DND-41 (cell line): ENCODE measurements around the gene METTL27.

Experiments used
- ATAC-seq: fragments of 200-7000 bp; cut with Tn5 transposase; 3 replicates; pipeline ENCODE4 v1.9.1; 2021; ENCODE audit warnings: low read depth; ENCODE audit not compliant: insufficient read depth
- DNase-seq: peaks from one replicate; pipeline ENCODE4 v3.0.0-alpha.2; 2020
- H2AFZ ChIP-seq: 2 replicates; pipeline ENCODE4 v1.6.0; 2012; ENCODE audit warnings: low read depth, low read length
- H3K27ac ChIP-seq: 2 replicates; pipeline ENCODE4 v1.5.1; 2012; ENCODE audit warnings: low read length, inconsistent platforms
- H3K27me3 ChIP-seq: fragments of 200-600 bp; sonication (generic); 2 replicates; pipeline ENCODE4 v1.6.0; 2012; ENCODE audit warnings: low read length, mild to moderate bottlenecking, inconsistent platforms; ENCODE audit not compliant: insufficient read depth, poor library complexity
- H3K36me3 ChIP-seq: 2 replicates; pipeline ENCODE4 v1.5.1; 2012; ENCODE audit warnings: low read length, inconsistent platforms; ENCODE audit not compliant: insufficient read depth
- H3K4me1 ChIP-seq: 2 replicates; pipeline ENCODE4 v1.5.1; 2012; ENCODE audit warnings: mild to moderate bottlenecking, low read length; ENCODE audit not compliant: insufficient read depth
- H3K4me2 ChIP-seq: 2 replicates; pipeline ENCODE4 v1.6.0; 2012; ENCODE audit warnings: mild to moderate bottlenecking, moderate library complexity, low read length, inconsistent platforms; ENCODE audit not compliant: insufficient read depth
- H3K4me3 ChIP-seq, 2 experiments: fragments of 200-600 bp in 1 of 2; shearing (Covaris generic) in 1 of 2; 2 replicates each; pipeline ENCODE4 v1.5.1; 2012 to 2016; ENCODE audit warnings: inconsistent platforms in 2 of 2, low read length in 2 of 2, mild to moderate bottlenecking in 2 of 2, low read depth in 1 of 2, moderate library complexity in 1 of 2
- H3K79me2 ChIP-seq: 2 replicates; pipeline ENCODE4 v1.6.0; 2012; ENCODE audit warnings: low read length, inconsistent platforms; ENCODE audit not compliant: insufficient read depth
- H3K9ac ChIP-seq: 2 replicates; pipeline ENCODE4 v1.6.0; 2012; ENCODE audit warnings: low read depth, mild to moderate bottlenecking, inconsistent platforms, low read length, moderate library complexity
- H3K9me3 ChIP-seq: 2 replicates; pipeline ENCODE4 v1.5.1; 2012; ENCODE audit warnings: low read length, moderate library complexity, mild to moderate bottlenecking, inconsistent platforms; ENCODE audit not compliant: insufficient read depth, severe bottlenecking
- H4K20me1 ChIP-seq: 2 replicates; pipeline ENCODE4 v1.6.0; 2012; ENCODE audit warnings: low read length; ENCODE audit not compliant: insufficient read depth
- CTCF ChIP-seq: IDR thresholded peaks from 2 replicates; pipeline ENCODE4 v1.5.1; 2012; ENCODE audit warnings: borderline replicate concordance, low read length, moderate library complexity, mild to moderate bottlenecking; ENCODE audit not compliant: poor library complexity, severe bottlenecking; ENCODE audit errors: extremely low read depth
- EZH2 ChIP-seq: IDR thresholded peaks from 3 replicates; pipeline ENCODE4 v1.6.1; 2012; ENCODE audit warnings: borderline replicate concordance, low read depth, mild to moderate bottlenecking, moderate library complexity, low read length, inconsistent platforms; ENCODE audit not compliant: severe bottlenecking

METTL27 gene

DNA sequence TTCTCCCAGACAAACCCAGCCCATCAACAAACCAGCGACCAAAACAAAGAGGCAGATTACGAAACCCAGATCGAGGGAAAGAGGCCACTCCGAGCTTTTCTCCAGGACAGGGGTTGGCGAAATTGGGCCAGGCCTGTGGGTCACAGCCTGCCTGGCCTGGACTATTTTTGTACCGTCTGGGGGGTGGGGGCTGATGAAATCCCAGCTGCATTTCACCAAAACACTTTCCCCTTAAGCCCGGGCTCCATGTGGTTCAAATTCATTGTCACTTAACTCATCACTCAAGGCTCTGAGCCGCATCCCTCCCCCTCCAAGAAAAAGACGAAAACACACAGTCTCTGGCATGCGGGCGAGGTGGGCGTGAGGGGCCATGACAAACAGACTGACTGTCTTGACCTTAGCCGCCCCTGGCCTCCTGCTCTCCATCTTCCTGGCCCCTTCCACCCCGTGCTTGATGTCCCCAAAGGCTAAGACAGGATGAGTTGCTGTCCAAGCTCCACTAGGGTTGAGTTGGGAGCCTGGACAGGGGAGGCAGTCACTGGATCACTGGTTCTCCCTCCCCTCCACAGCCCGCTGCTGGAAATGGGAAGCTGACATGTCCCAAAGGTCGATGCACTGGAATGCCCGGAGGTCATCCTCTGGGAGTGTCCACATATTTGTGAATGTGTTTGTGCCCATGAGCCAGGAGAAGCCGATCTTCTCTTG is 37.8 kb upstream of the METTL27 start:
- no peak overlapping the region for H3K4me3 ChIP-seq
- TF ChIP-seq EZH2: no peak
- no peak for TF ChIP-seq CTCF
- no peak overlapping the region for H3K27ac ChIP-seq
- H3K9me3 ChIP-seq: no peaks in the 10 kb centered on the region
- no peak overlapping the region for H3K4me2 ChIP-seq
- H3K9ac ChIP-seq: no peak overlapping the region
- no peak for DNase-seq
- H3K79me2 ChIP-seq: no peaks in the 10 kb centered on the region
- ATAC-seq: no peak
- H2AFZ ChIP-seq: no peak overlapping the region
- H3K27me3 ChIP-seq: no peaks in the 10 kb centered on the region
- no peaks in the 10 kb centered on the region for H4K20me1 ChIP-seq
- no peaks in the 10 kb centered on the region for H3K4me1 ChIP-seq
- H3K36me3 ChIP-seq: no peaks in the 10 kb centered on the region

DNA sequence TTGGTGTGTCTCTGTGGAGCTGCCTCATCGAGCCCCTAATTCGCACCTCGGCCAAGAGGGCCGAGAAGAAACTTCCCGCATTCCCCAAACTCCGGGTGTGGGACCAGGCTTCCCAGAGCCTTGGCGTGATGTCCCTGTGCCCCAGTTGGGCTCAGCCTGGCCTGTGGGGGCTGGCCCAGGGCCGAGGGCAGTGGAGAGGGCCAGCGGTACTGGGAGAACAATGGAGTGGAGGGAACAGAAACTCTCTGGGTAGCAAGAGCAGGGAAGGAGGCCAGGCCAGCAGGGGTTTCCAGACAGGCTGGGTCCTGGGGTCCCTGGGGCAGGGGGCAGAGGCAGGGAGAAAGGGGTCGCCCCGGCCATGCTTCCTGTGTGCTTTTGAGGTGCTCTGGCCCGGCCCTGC is 34.7 kb upstream of the METTL27 start:
- Histone ChIP-seq H3K4me3 (no peak overlapping the region), H3K27ac (no peak overlapping the region), H3K36me3 (no peaks in the 10 kb centered on the region), H3K9ac (no peak overlapping the region), H4K20me1 (no peaks in the 10 kb centered on the region), H3K9me3 (no peaks in the 10 kb centered on the region), H3K79me2 (no peaks in the 10 kb centered on the region), H3K27me3 (peaks cover 2% of the 10 kb centered on the region), H3K4me2 (no peak overlapping the region), H3K4me1 (no peaks in the 10 kb centered on the region), H2AFZ (no peak overlapping the region)
- DNase-seq (no peak), ATAC-seq (no peak)
- no peak for TF ChIP-seq EZH2
- TF ChIP-seq CTCF: no peak

DNA sequence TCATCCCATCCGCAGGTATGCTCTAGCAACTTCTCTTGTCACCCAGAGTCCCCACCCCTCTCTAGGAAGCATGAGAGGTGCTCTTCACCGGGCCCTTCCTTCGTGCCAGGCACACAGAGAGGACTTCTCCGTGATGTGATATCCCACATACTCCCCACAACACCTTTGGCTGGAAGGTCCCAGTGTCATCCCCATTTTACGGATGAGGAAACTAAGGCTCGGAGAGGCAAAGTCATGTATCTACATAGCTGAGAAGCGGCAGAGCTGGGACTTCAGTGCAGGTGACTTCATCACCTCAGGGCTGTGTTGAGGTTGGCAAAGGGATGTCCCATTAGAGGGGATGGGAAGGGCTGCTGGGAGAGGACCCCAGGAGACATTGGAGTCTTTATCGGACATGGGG is 34.0 kb upstream of the METTL27 start:
- no peak for ATAC-seq
- peaks cover 4% of the 10 kb centered on the region; the same call in 1 of the 2 replicates for H4K20me1 ChIP-seq
- peaks cover 2% of the 10 kb centered on the region for H3K27me3 ChIP-seq
- no peaks in the 10 kb centered on the region for H3K9me3 ChIP-seq
- no peak overlapping the region for H3K27ac ChIP-seq
- H3K79me2 ChIP-seq: no peaks in the 10 kb centered on the region
- H3K9ac ChIP-seq: no peak overlapping the region
- H3K4me1 ChIP-seq: no peaks in the 10 kb centered on the region
- no peak overlapping the region for H3K4me2 ChIP-seq
- no peaks in the 10 kb centered on the region for H3K36me3 ChIP-seq
- DNase-seq: no peak
- TF ChIP-seq CTCF (no peak), EZH2 (no peak)
- H3K4me3 ChIP-seq: no peak overlapping the region
- no peak overlapping the region for H2AFZ ChIP-seq
